Sigmoid colon (tissue), 7 donors: ENCODE results near the gene ULK3. TPM values are rescaled to one million over a fixed set of nuclear protein-coding genes. Genes with fewer than 3 reads are reported as not detected.

Experiments
- polyA plus RNA-seq, 3 donors: library from polyadenylated mRNA; stranded (reverse); fragments of 200-250 nt; gene quantifications; one replicate each; pipeline ENCODE4 v1.2.3, GENCODE V29; 2013
- small RNA-seq, 3 donors: library from RNA; depleted of rRNA; stranded (forward); fragments of <200 nt; gene quantifications; one replicate each; pipeline ENCODE3, GENCODE V24; 2016
- total RNA-seq, 4 donors: library from RNA; depleted of rRNA; stranded (reverse); fragments of >200 nt; gene quantifications; one replicate each; pipeline ENCODE4 v1.1.0, GENCODE V29; 2016
- donor health status: healthy with polysubstance abuse.
- donor health status: Bipolar disorder and iron deficiency.
- donor health status: healthy.

Gene ULK3
- total and polyA plus RNA-seq, 7 donors: 21.1 to 48.6 (median 46.8) TPM

Small RNAs within 50 kb of the gene (small RNA-seq; reads per million reads assigned to genes)
- gene CPLX3 (0 reads per million in 3 donors), gene MIR4513 (0 reads per million in 3 donors), gene MIR6882 (0 to 0.54 (median 0.12) reads per million in 3 donors)

Other genes with a start within 250 kb of the ULK3 start
- 100 to 1,000 TPM in 3 of 4 donors, 10 to 100 TPM in 1; 73.1 to 124 (median 115) TPM for gene CLK3, start 227.3 kb downstream of the ULK3 start, total RNA-seq
- 10 to 100 TPM; 59.5 to 75.5 (median 60.1) TPM for gene CLK3, start 227.3 kb downstream of the ULK3 start, polyA plus RNA-seq
- 10 to 100 TPM; 11.7 to 20.2 (median 17.7) TPM for gene EDC3, start 147.1 kb downstream of the ULK3 start, total RNA-seq
- gene EDC3, start 147.1 kb downstream of the ULK3 start, polyA plus RNA-seq: 10 to 100 TPM; 11.6 to 22.0 (median 12.0) TPM
- gene CYP1A1, start 117.6 kb downstream of the ULK3 start, total RNA-seq: 1 to 10 TPM in 1 of 4 donors, under 1 TPM in 2, not detected in 1; 0.36 to 4.7 (median 0.49) TPM
- gene CYP1A1, start 117.6 kb downstream of the ULK3 start, polyA plus RNA-seq: under 1 TPM in 2 of 3 donors, not detected in 1; 0.09 to 0.92 TPM
- gene CYP1A2, start 94.3 kb downstream of the ULK3 start, total RNA-seq: not detected
- gene CYP1A2, start 94.3 kb downstream of the ULK3 start, polyA plus RNA-seq: not detected
- 10 to 100 TPM in 3 of 4 donors, 1 to 10 TPM in 1; 9.7 to 22.4 (median 14.2) TPM for gene CSK, start 61.1 kb downstream of the ULK3 start, total RNA-seq
- 100 to 1,000 TPM in 1 of 3 donors, 10 to 100 TPM in 2; 40.8 to 125 (median 55.0) TPM for gene CSK, start 61.1 kb downstream of the ULK3 start, polyA plus RNA-seq
- gene LMAN1L, start 30.3 kb downstream of the ULK3 start, total RNA-seq: 1 to 10 TPM in 1 of 4 donors, not detected in 3; 1.8 TPM
- gene LMAN1L, start 30.3 kb downstream of the ULK3 start, polyA plus RNA-seq: under 1 TPM in 1 of 3 donors, not detected in 2; 0.64 TPM
- under 1 TPM in 1 of 4 donors, not detected in 3; 0.41 TPM for gene CPLX3, start 16.5 kb downstream of the ULK3 start, total RNA-seq
- under 1 TPM in 1 of 3 donors, not detected in 2; 0.28 TPM for gene CPLX3, start 16.5 kb downstream of the ULK3 start, polyA plus RNA-seq
- gene SCAMP2, start 30.2 kb upstream of the ULK3 start, total RNA-seq: 10 to 100 TPM; 27.8 to 37.8 (median 36.2) TPM
- 100 to 1,000 TPM in 1 of 3 donors, 10 to 100 TPM in 2; 28.7 to 131 (median 33.0) TPM for gene SCAMP2, start 30.2 kb upstream of the ULK3 start, polyA plus RNA-seq
- 10 to 100 TPM; 34.9 to 52.0 (median 45.5) TPM for gene MPI, start 46.9 kb upstream of the ULK3 start, total RNA-seq
- gene MPI, start 46.9 kb upstream of the ULK3 start, polyA plus RNA-seq: 10 to 100 TPM; 45.6 to 87.4 (median 56.5) TPM
- 10 to 100 TPM; 50.5 to 65.0 (median 57.2) TPM for gene FAM219B, start 63.7 kb upstream of the ULK3 start, total RNA-seq
- gene FAM219B, start 63.7 kb upstream of the ULK3 start, polyA plus RNA-seq: 10 to 100 TPM; 16.6 to 38.4 (median 30.1) TPM
- gene COX5A, start 94.9 kb upstream of the ULK3 start, total RNA-seq: 100 to 1,000 TPM in 1 of 4 donors, 10 to 100 TPM in 3; 73.7 to 124 (median 81.6) TPM
- gene COX5A, start 94.9 kb upstream of the ULK3 start, polyA plus RNA-seq: 1,000 to 10,000 TPM in 1 of 3 donors, 100 to 1,000 TPM in 2; 783 to 1,227 (median 854) TPM
- 1 to 10 TPM; 3.7 to 4.8 (median 4.7) TPM for gene RPP25, start 113.6 kb upstream of the ULK3 start, total RNA-seq
- 10 to 100 TPM in 2 of 3 donors, 1 to 10 TPM in 1; 9.0 to 24.0 (median 16.1) TPM for gene RPP25, start 113.6 kb upstream of the ULK3 start, polyA plus RNA-seq
- 1 to 10 TPM; 1.3 to 4.6 (median 2.9) TPM for gene SCAMP5, start 152.4 kb upstream of the ULK3 start, total RNA-seq
- 10 to 100 TPM in 2 of 3 donors, 1 to 10 TPM in 1; 2.4 to 26.5 (median 18.3) TPM for gene SCAMP5, start 152.4 kb upstream of the ULK3 start, polyA plus RNA-seq
- gene PPCDC, start 180.4 kb upstream of the ULK3 start, total RNA-seq: 10 to 100 TPM in 2 of 4 donors, 1 to 10 TPM in 2; 7.9 to 18.9 (median 12.0) TPM
- gene PPCDC, start 180.4 kb upstream of the ULK3 start, polyA plus RNA-seq: 10 to 100 TPM; 16.2 to 37.0 (median 31.2) TPM